Amniotic stem cell (primary cell): ENCODE results near the gene XIRP1.

Experiments used
- DNase-seq: peaks from one replicate; lab custom pipeline; 2025; lab: John Stamatoyannopoulos, UW

The XIRP1 gene

GRCh38 chr3:39209329-39209970 is 17.1 kb upstream of the XIRP1 start:
- DNase-seq: no peak

GRCh38 chr3:39208463-39209055 is 16.2 kb upstream of the XIRP1 start:
- peak; percentile 11 for DNase-seq

GRCh38 chr3:39207361-39208186 is 15.2 kb upstream of the XIRP1 start:
- DNase-seq: no peak

- no peak for DNase-seq
Measured at GRCh38 chr3:39205919-39206516, 13.6 kb upstream of the XIRP1 start.

GRCh38 chr3:39205131-39205530 is 12.7 kb upstream of the XIRP1 start:
- DNase-seq: no peak

- no peak for DNase-seq
Measured at GRCh38 chr3:39203860-39204259, 11.5 kb upstream of the XIRP1 start.

DNA sequence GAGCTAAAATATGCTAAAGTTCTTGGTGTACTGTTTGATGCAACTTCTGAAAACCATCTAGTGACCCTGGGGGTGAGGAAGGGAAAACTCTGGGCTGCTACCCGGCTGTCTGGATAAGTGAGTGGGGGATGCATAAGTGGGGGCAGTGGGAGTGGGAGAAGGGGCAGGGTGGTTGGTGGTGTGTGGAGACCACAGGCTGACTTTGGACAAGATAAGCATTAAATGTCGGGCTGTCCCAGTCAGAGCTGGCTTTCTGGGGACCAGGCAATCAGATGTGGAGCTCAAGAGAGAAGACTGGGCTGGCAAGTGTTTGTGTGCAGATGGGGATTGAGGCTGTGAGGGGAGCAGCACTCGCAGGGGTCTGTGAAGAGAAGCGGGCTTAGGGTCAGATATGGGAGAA is 11.0 kb upstream of the XIRP1 start:
- DNase-seq: no peak

GRCh38 chr3:39202094-39202493 is 9.7 kb upstream of the XIRP1 start:
- DNase-seq: no peak

- no peak for DNase-seq
Measured at GRCh38 chr3:39196671-39197356, 4.4 kb upstream of the XIRP1 start.

GRCh38 chr3:39196034-39196433 is 3.6 kb upstream of the XIRP1 start:
- no peak for DNase-seq

DNA sequence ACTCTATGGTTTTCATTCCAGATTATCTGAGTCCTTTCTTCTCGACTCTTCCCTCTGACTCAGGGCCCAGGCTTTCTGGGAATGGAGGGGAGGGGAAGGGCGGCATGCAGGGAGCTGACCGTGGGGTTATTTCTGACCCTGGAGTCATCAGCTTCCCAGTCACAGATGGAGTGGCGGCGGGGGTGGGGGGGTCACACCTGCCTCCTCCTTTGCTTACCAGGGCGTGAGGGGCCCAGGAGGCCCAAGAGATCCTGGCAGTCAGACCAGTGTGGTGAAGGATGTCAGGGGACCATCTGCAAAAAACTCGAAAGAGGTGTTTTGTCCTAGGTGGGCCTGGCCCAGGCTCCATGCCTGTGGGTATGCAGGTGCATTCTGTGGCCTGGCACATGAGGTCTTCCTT is 996 bp upstream of the XIRP1 start:
- DNase-seq: no peak

GRCh38 chr3:39191773-39192172 is 622 bp downstream of the XIRP1 start:
- no peak for DNase-seq

DNA sequence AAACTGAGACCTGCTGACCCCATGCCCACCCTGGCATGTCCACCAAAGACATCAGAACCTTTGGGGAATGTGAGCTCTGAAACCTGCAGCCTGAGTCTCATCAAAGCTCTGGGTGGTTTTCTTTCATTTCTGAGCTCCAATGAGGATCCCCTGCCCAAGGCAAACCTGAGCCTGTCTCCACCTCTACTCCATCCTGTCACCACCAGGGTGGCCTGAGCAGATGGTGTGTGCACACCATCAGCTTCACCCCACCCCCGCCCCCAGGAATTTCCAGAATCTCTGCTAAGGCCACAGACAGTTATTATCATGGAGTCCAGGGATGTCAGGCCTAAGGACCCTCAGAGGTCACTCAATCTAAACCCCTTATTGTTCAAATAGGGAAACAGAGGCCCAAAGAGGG is 1.3 kb downstream of the XIRP1 start:
- DNase-seq: no peak

- no peak for DNase-seq
Measured at GRCh38 chr3:39190281-39191025, 1.9 kb downstream of the XIRP1 start.

- DNase-seq: peak; percentile 21
Measured at GRCh38 chr3:39189959-39190269, 2.5 kb downstream of the XIRP1 start.

DNA sequence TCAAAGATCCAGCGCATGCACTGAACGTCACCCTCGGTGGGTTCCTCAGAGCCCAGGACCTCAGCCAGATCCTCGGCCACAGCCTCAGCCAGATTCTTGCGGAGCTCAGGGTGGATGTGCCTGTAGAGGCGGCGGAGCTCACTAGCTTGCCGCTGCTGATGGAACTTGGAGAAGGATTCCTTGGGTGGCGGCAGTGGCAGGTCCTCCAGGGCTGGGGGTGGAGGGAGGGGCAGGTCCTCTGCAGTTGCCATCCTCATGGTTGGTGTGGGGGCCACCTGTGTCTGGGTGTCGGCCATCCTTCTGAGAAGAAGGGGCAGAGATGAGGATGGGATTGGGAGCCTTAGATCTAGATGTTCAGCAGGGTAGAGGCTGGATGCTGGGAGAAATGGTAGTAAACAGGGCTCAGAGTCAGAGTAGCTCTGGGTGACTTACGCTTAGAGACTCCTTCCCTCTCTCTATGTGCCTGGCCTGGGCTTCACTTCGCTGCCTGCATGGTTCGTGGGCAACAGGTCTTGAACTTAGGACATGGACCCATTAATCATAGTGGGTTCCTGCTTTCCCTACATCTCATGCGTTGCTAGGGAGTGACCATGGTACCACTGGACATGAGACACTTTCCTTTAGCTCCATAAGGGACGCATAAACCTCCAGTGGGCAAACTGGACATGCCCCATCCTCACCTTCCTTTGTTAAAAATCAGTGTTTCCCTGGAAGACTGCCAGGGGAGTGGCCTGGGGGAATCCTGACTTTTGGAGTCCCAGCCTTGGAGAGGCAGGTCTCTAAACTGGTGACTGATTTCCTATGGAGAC is 3.0 kb downstream of the XIRP1 start:
- DNase-seq: no peak

DNA sequence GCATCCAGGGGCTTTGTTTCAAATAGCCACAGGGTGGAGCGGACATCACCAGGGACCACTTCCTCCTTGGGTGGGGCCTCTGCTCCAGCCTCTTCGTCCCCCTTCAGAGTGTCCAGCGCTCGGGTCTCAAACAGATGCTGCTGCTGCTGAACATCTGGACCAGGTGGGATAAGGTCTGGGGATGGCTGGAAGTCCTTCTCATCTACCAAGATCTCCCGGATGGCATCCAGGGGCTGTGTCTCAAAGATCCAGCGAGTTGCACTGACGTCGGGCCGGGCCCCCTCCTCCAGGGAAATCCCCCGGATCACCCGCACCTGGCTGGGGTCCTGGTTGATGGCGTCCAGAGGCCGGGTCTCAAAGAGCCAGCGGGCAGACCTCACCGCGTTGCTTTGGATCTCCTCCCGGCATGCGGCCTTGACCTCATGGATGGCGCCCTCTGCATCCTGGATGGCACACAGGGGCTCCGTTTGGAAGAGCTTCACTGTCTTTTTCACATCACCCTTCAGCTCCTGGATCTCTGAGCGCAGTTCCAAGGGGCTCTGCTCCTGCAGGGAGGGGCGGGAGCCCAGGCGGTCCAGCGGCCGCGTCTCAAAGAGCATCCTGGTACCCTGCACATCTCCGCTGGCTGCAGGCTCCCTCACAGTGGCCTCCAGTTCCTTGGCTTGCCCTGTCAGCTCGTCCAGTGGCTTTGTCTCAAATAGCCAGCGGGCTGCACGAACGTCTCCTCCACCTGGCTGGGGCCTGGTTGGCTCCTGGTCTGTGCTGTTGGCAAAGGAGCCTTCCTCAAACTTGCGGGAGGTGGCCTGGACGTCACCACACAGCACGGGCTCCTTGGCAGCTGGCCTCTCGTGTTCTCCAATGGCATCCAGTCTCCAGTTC is 3.9 kb downstream of the XIRP1 start:
- no peak for DNase-seq

- DNase-seq: no peak
Measured at GRCh38 chr3:39187372-39188155, 4.8 kb downstream of the XIRP1 start.

DNA sequence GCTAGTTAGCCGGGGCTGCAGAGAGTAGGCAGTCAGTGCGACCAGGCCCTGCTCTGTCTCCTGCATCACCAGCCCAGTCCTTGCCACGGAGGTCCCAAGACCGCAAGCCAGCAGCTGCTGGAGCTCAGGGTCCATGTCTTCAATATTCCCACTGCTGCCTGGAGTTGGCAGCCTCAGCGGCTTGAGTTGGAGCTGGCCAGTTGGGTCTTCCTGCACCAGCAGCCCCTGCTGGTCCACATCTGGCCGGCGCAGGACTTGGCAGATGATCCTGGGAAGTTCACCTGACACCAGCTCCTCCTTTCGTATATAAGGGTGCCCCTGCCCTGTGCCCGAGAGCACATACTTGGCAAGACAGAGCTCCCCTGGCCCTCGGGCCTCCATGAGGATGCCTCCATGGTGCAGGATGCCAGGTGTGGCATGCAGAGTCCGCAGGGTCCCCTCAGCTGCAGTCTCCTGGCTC is 5.7 kb downstream of the XIRP1 start:
- DNase-seq: no peak
